ENCODE measurements around the gene CFAP100.

The CFAP100 gene

GRCh38 chr3:126464093-126464492 is 69.4 kb downstream of the CFAP100 start:
- H3K4me1 ChIP-seq (ENCODE audit: insufficient read depth, low read length), result no peaks in the 10 kb centered on the region
- H3K9ac ChIP-seq (ENCODE audit: low read length), result no peak overlapping the region
- H3K27me3 ChIP-seq (ENCODE audit: control insufficient read depth in 1 of 2, insufficient read depth in 2 of 2, low read length in 2 of 2), result no peaks in the 10 kb centered on the region
- H3K4me3 ChIP-seq (ENCODE audit: low read depth in 1 of 2, low read length in 2 of 2), result no peak overlapping the region
- peaks cover 86% of the 10 kb centered on the region for H3K36me3 ChIP-seq (ENCODE audit: insufficient read depth, low read length)
- no peaks in the 10 kb centered on the region for H3K9me3 ChIP-seq (ENCODE audit: low read length)
- no peak overlapping the region for H3K27ac ChIP-seq (ENCODE audit: low read depth, low read length)

DNA sequence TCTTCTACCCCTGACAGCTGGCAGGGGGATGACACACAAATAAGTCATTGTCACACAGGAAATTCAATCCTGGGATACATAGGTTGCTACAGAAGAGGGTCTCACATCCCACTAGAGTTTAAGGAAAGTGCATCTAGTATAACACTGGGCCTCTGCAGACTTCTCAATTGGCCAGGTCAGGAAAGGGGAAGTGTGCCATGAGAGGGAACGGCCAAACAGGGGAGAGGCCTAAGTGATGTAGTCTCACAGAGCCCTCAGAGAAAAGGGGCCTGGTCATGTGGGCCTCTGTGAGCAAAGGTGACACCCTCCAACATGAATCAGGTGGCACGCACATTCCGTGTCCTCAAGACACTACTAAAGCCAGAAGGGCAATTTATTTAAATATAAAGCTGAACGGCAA is 69.8 kb downstream of the CFAP100 start:
- H3K9ac ChIP-seq (ENCODE audit: low read length), result no peak overlapping the region
- no peak overlapping the region for H3K4me3 ChIP-seq (ENCODE audit: low read depth in 1 of 2, low read length in 2 of 2)
- H3K36me3 ChIP-seq (ENCODE audit: insufficient read depth, low read length), result peaks cover 86% of the 10 kb centered on the region
- no peaks in the 10 kb centered on the region for H3K9me3 ChIP-seq (ENCODE audit: low read length)
- H3K27ac ChIP-seq (ENCODE audit: low read depth, low read length), result no peak overlapping the region
- H3K27me3 ChIP-seq (ENCODE audit: control insufficient read depth in 1 of 2, insufficient read depth in 2 of 2, low read length in 2 of 2), result no peaks in the 10 kb centered on the region
- no peaks in the 10 kb centered on the region for H3K4me1 ChIP-seq (ENCODE audit: insufficient read depth, low read length)

- no peak overlapping the region for H3K27ac ChIP-seq (ENCODE audit: low read depth, low read length)
- H3K4me3 ChIP-seq (ENCODE audit: low read depth in 1 of 2, low read length in 2 of 2), result no peak overlapping the region
- no peaks in the 10 kb centered on the region for H3K27me3 ChIP-seq (ENCODE audit: control insufficient read depth in 1 of 2, insufficient read depth in 2 of 2, low read length in 2 of 2)
- H3K9me3 ChIP-seq (ENCODE audit: low read length), result no peaks in the 10 kb centered on the region
- H3K9ac ChIP-seq (ENCODE audit: low read length), result no peak overlapping the region
- H3K4me1 ChIP-seq (ENCODE audit: insufficient read depth, low read length), result no peaks in the 10 kb centered on the region
- H3K36me3 ChIP-seq (ENCODE audit: insufficient read depth, low read length), result peaks cover 86% of the 10 kb centered on the region
These were observed 70.3 kb downstream of the CFAP100 start for GRCh38 chr3:126464997-126465396.

DNA sequence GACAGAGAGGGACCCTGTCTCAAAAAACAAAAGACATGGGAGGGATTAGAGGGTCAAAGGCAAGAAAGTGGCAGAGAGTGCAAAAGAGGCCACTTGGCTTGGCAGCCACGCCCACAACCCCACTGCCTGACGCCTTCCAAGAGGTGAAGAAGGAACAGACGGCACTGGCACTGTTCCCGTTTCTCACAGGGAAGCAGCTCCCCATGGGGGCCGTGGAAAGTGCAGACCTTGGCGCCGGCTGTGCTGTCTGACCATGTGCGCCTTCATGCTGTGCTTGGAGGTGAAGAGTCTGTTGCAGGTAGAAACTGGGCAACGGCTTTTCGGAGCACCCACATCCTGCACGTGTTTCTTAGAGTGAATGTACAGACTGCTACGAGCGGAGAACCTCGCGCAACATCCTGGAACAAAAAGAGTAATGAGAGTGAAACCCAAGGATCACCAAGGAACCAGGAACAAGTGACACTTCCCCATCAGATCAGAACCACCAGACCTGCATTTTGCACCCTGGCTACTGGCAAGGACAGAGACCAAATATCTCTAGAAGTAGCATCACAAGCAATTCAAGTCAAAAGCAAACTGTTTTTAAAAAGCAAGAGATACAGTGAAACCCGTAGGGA is 71.3 kb downstream of the CFAP100 start:
- no peaks in the 10 kb centered on the region for H3K27me3 ChIP-seq (ENCODE audit: control insufficient read depth in 1 of 2, insufficient read depth in 2 of 2, low read length in 2 of 2)
- no peak overlapping the region for H3K27ac ChIP-seq (ENCODE audit: low read depth, low read length)
- H3K36me3 ChIP-seq (ENCODE audit: insufficient read depth, low read length), result peaks cover 88% of the 10 kb centered on the region
- peaks cover 4% of the 10 kb centered on the region for H3K4me1 ChIP-seq (ENCODE audit: insufficient read depth, low read length)
- no peaks in the 10 kb centered on the region for H3K9me3 ChIP-seq (ENCODE audit: low read length)
- no peak overlapping the region for H3K4me3 ChIP-seq (ENCODE audit: low read depth in 1 of 2, low read length in 2 of 2)
- H3K9ac ChIP-seq (ENCODE audit: low read length), result no peak overlapping the region

DNA sequence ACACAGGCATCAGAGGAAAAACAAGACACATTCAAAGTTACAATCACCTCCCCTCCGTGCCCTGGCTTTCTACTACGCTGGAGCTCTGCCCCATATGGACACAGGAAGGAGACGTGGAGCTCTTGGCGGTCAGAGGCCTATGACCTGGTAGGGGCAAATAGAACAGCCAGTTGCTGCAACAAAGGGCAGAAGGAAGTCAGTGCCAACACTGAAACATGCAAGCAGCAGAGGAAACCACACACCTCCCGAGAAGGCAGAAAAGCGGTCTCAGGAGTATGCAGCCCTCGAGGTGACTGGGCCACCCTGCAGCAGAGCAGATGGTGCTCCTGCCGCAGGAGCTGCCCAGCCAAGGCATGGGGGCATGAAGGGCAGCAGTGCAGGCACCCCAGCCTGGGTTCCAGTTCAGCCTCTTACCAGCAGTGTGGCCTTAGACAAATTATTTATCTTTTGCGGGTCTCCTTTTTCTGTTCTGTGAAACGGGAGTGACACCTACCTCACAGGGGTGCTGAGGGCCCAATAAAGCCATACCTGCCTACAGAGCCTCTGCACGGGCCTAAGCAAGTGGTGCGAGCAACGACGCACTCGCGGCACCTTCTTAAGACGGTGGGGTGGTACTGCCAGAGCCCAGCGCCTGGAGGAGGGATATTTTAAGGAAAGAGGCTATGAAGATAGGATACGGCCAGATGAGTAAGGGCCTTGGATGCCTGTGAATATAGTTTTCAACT is 72.3 kb downstream of the CFAP100 start:
- H3K4me3 ChIP-seq (ENCODE audit: low read depth in 1 of 2, low read length in 2 of 2), result no peak overlapping the region
- no peak overlapping the region for H3K9ac ChIP-seq (ENCODE audit: low read length)
- H3K27ac ChIP-seq (ENCODE audit: low read depth, low read length), result no peak overlapping the region
- peaks cover 87% of the 10 kb centered on the region for H3K36me3 ChIP-seq (ENCODE audit: insufficient read depth, low read length)
- H3K9me3 ChIP-seq (ENCODE audit: low read length), result no peaks in the 10 kb centered on the region
- H3K27me3 ChIP-seq (ENCODE audit: control insufficient read depth in 1 of 2, insufficient read depth in 2 of 2, low read length in 2 of 2), result no peaks in the 10 kb centered on the region
- peaks cover 11% of the 10 kb centered on the region for H3K4me1 ChIP-seq (ENCODE audit: insufficient read depth, low read length)

GRCh38 chr3:126467611-126467955 is 72.9 kb downstream of the CFAP100 start:
- H3K27ac ChIP-seq (ENCODE audit: low read depth, low read length), result no peak overlapping the region
- peaks cover 81% of the 10 kb centered on the region for H3K36me3 ChIP-seq (ENCODE audit: insufficient read depth, low read length)

GRCh38 chr3:126468028-126468891 is 73.6 kb downstream of the CFAP100 start:
- Histone ChIP-seq H3K36me3 (ENCODE audit: insufficient read depth, low read length) (peaks cover 80% of the 10 kb centered on the region), H3K27ac (ENCODE audit: low read depth, low read length) (no peak overlapping the region), H3K4me1 (ENCODE audit: insufficient read depth, low read length) (peaks cover 23% of the 10 kb centered on the region)

More at GRCh38 chr3:126467611-126467955, 72.9 kb downstream of the CFAP100 start:
- peaks cover 16% of the 10 kb centered on the region for H3K4me1 ChIP-seq (ENCODE audit: insufficient read depth, low read length)
- H3K4me3 ChIP-seq (ENCODE audit: low read depth in 1 of 2, low read length in 2 of 2), result no peak overlapping the region
- H3K27me3 ChIP-seq (ENCODE audit: control insufficient read depth in 1 of 2, insufficient read depth in 2 of 2, low read length in 2 of 2), result no peaks in the 10 kb centered on the region
- no peak overlapping the region for H3K9ac ChIP-seq (ENCODE audit: low read length)
- no peaks in the 10 kb centered on the region for H3K9me3 ChIP-seq (ENCODE audit: low read length)

DNA sequence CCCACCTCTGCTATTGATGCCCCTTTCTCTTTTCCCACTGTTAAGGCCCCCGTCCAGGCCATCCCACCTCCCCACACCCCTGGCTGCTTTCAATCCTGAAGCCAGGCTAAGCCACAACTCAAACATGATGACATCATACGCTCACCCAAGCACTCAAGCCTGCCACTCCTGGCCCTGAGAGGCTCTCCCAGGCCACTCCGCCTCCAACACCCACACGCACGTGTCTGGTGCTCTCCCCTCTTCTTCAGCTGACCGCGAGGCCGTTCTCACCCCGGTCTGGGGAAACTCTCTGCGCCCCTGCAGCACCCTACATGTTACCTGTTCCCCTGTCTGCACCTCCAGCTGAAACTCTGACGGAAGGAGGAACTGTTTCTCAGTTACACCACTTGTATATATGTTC is 74.8 kb downstream of the CFAP100 start:
- no peaks in the 10 kb centered on the region for H3K9me3 ChIP-seq (ENCODE audit: low read length)
- no peak overlapping the region for H3K9ac ChIP-seq (ENCODE audit: low read length)
- H3K27ac ChIP-seq (ENCODE audit: low read depth, low read length), result no peak overlapping the region
- H3K36me3 ChIP-seq (ENCODE audit: insufficient read depth, low read length), result peaks cover 77% of the 10 kb centered on the region
- no peak overlapping the region for H3K4me3 ChIP-seq (ENCODE audit: low read depth in 1 of 2, low read length in 2 of 2)
- H3K4me1 ChIP-seq (ENCODE audit: insufficient read depth, low read length), result peaks cover 35% of the 10 kb centered on the region
- H3K27me3 ChIP-seq (ENCODE audit: control insufficient read depth in 1 of 2, insufficient read depth in 2 of 2, low read length in 2 of 2), result no peaks in the 10 kb centered on the region

More at GRCh38 chr3:126468028-126468891, 73.6 kb downstream of the CFAP100 start:
- H3K4me3 ChIP-seq (ENCODE audit: low read depth in 1 of 2, low read length in 2 of 2), result no peak overlapping the region
- no peaks in the 10 kb centered on the region for H3K9me3 ChIP-seq (ENCODE audit: low read length)
- no peaks in the 10 kb centered on the region for H3K27me3 ChIP-seq (ENCODE audit: control insufficient read depth in 1 of 2, insufficient read depth in 2 of 2, low read length in 2 of 2)
- no peak overlapping the region for H3K9ac ChIP-seq (ENCODE audit: low read length)

DNA sequence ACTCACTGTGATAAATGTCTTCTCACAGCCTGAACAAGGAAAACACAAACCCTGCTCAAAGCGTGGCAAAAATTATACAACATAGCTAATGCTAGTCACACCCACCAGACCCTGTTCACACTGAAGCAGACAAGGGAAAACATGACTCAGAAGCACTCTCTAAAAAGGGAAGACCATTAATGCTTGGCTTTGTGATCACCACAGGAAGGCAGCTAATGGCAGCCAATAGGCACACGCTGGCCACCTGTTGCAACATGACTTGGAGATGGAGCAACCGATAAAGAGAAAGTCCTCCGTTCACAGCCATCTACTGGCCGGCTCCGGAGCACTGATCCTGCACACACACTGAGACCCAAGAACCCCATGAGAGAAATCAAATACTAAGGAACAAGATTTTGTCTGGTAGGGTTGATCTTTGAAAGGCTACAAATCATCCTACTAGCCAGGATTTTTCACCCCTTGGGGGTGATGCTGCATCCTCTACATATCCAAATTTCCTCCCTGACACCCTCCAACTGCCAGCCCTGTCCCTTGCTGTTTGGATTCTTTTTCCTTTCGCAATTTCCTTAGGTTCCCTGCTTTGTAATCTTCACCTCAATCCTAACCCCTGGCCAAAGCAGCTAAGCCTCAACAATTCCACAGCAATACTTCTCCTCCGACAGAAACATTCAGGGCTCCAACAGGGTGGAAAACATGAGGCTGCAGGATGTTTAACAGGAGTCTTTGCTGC is 77.7 kb downstream of the CFAP100 start:
- peak overlapping the region in 1 of 2 donors; percentile 69 for H3K4me3 ChIP-seq (ENCODE audit: low read depth in 1 of 2, low read length in 2 of 2)
- no peaks in the 10 kb centered on the region for H3K27me3 ChIP-seq (ENCODE audit: control insufficient read depth in 1 of 2, insufficient read depth in 2 of 2, low read length in 2 of 2)
- peaks cover 37% of the 10 kb centered on the region for H3K4me1 ChIP-seq (ENCODE audit: insufficient read depth, low read length)
- no peak overlapping the region for H3K27ac ChIP-seq (ENCODE audit: low read depth, low read length)
- H3K36me3 ChIP-seq (ENCODE audit: insufficient read depth, low read length), result peaks cover 48% of the 10 kb centered on the region
- peak overlapping the region; percentile 28 for H3K9ac ChIP-seq (ENCODE audit: low read length)
- no peaks in the 10 kb centered on the region for H3K9me3 ChIP-seq (ENCODE audit: low read length)

GRCh38 chr3:126473292-126474168 is 78.8 kb downstream of the CFAP100 start:
- no peaks in the 10 kb centered on the region for H3K9me3 ChIP-seq (ENCODE audit: low read length)
- peak overlapping the region; percentile 20 to 69 for H3K4me3 ChIP-seq (ENCODE audit: low read depth in 1 of 2, low read length in 2 of 2)
- peak overlapping the region; percentile 22 for H3K9ac ChIP-seq (ENCODE audit: low read length)
- H3K4me1 ChIP-seq (ENCODE audit: insufficient read depth, low read length), result peaks cover 37% of the 10 kb centered on the region
- peaks cover 38% of the 10 kb centered on the region for H3K36me3 ChIP-seq (ENCODE audit: insufficient read depth, low read length)
- no peaks in the 10 kb centered on the region for H3K27me3 ChIP-seq (ENCODE audit: control insufficient read depth in 1 of 2, insufficient read depth in 2 of 2, low read length in 2 of 2)
- no peak overlapping the region for H3K27ac ChIP-seq (ENCODE audit: low read depth, low read length)

All from muscle layer of colon (tissue), 2 donors.